HG02973 (cell line): ENCODE measurements around the gene FOLR1.
"Not testable (repeated sequence)": the region's sequence is repeated elsewhere in the genome, so short reads cannot be mapped to it uniquely, and the experiment has no call there.

Experiments used
- ATAC-seq: cut with Tn5 transposase; IDR thresholded peaks from one replicate; pipeline ENCODE4 v1.9.1; 2021; ENCODE audit warnings: moderate library complexity; ENCODE audit not compliant: unreplicated experiment

FOLR1 gene

GRCh38 chr11:72180892-72181552, 10.9 kb upstream of the FOLR1 start:
- ATAC-seq = not testable (repeated sequence)

GRCh38 chr11:72181553-72181958, 10.4 kb upstream of the FOLR1 start:
- ATAC-seq = not testable (repeated sequence)

GRCh38 chr11:72188267-72188666, 3.7 kb upstream of the FOLR1 start:
- ATAC-seq = no peak

- ATAC-seq = no peak
Observed at GRCh38 chr11:72189455-72190250, 2.3 kb upstream of the FOLR1 start.

GRCh38 chr11:72190631-72191071, 1.3 kb upstream of the FOLR1 start:
- no peak for ATAC-seq

- no peak for ATAC-seq
Observed at GRCh38 chr11:72195518-72196270, 3.8 kb downstream of the FOLR1 start.

GRCh38 chr11:72201445-72201844, 9.5 kb downstream of the FOLR1 start:
- not testable (repeated sequence) for ATAC-seq

- no peak for ATAC-seq
Observed at GRCh38 chr11:72202571-72202970, 10.6 kb downstream of the FOLR1 start.

GRCh38 chr11:72203163-72203562, 11.2 kb downstream of the FOLR1 start:
- ATAC-seq = no peak

- no peak for ATAC-seq
Observed at GRCh38 chr11:72204886-72205285, 12.9 kb downstream of the FOLR1 start.

- ATAC-seq = not testable (repeated sequence)
Observed at GRCh38 chr11:72206794-72207193, 14.9 kb downstream of the FOLR1 start.

GRCh38 chr11:72208281-72208680, 16.3 kb downstream of the FOLR1 start:
- no peak for ATAC-seq

GRCh38 chr11:72209101-72209500, 17.2 kb downstream of the FOLR1 start:
- no peak for ATAC-seq

GRCh38 chr11:72216638-72217037, 24.7 kb downstream of the FOLR1 start, which contains the start of gene FOLR2:
Gene FOLR2 (plus strand): TSS chr11:72216794. CDS start chr11:72218585, 1,791 bp downstream.
- ATAC-seq = no peak

- ATAC-seq = no peak
Observed at GRCh38 chr11:72217841-72218240, 25.9 kb downstream of the FOLR1 start.

- ATAC-seq = no peak
Observed at GRCh38 chr11:72218251-72218745, 26.4 kb downstream of the FOLR1 start.

- ATAC-seq = no peak
Observed at GRCh38 chr11:72220696-72221363, 28.9 kb downstream of the FOLR1 start.

GRCh38 chr11:72221386-72222075, 29.6 kb downstream of the FOLR1 start:
- ATAC-seq = no peak

GRCh38 chr11:72222106-72222891, 30.4 kb downstream of the FOLR1 start:
- no peak for ATAC-seq
